Ovary (tissue), 3 donors: ENCODE data around the gene TMEM132D.

ENCODE experiments used
- POLR2A ChIP-seq: fragments of 450-650 bp; IDR thresholded peaks from one replicate; pipeline ENCODE4 v1.6.1; 2017; ENCODE audit warnings: antibody characterized with exemption, mild to moderate bottlenecking, moderate library complexity
- TF ChIP-seq, protein P1 (sequence below), 3 donors: fragments of 450-650 bp in 2 of 3; fragments of 200-600 bp in 1 of 3; IDR thresholded peaks; one replicate each; pipeline versions ENCODE4 v1.5.1 to v1.8.0; 2016 to 2022; ENCODE audit warnings: antibody characterized with exemption in 3 of 3, mild to moderate bottlenecking in 1 of 3
- donor health status: DM: no; HTN: no; CAD: no.

DNA sequence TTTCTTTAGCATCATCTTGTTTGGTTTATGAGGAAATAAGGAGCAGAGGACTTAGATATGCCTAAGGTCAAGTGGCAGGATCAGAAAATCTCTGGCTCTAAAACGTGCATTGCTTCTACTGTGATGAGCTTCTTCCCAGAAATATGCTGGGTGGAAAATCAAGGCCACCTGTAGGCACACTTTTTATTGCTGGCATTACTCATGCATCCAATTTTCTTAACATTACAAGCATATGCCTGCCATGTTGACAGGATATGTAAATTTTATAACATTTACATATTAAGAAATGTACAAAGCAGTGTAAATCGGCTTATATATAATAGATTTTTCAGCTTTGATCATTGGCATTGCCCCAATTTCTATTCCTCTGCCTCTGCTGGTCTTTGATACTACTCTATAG, 409.6 kb downstream of the TMEM132D start:
- TF ChIP-seq, protein P1, sequence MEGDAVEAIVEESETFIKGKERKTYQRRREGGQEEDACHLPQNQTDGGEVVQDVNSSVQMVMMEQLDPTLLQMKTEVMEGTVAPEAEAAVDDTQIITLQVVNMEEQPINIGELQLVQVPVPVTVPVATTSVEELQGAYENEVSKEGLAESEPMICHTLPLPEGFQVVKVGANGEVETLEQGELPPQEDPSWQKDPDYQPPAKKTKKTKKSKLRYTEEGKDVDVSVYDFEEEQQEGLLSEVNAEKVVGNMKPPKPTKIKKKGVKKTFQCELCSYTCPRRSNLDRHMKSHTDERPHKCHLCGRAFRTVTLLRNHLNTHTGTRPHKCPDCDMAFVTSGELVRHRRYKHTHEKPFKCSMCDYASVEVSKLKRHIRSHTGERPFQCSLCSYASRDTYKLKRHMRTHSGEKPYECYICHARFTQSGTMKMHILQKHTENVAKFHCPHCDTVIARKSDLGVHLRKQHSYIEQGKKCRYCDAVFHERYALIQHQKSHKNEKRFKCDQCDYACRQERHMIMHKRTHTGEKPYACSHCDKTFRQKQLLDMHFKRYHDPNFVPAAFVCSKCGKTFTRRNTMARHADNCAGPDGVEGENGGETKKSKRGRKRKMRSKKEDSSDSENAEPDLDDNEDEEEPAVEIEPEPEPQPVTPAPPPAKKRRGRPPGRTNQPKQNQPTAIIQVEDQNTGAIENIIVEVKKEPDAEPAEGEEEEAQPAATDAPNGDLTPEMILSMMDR (IDR thresholded peaks at IDR 0.05): no peak
- no peak for TF ChIP-seq POLR2A
